ENCODE measurements around the gene PPIF.

PPIF gene

DNA sequence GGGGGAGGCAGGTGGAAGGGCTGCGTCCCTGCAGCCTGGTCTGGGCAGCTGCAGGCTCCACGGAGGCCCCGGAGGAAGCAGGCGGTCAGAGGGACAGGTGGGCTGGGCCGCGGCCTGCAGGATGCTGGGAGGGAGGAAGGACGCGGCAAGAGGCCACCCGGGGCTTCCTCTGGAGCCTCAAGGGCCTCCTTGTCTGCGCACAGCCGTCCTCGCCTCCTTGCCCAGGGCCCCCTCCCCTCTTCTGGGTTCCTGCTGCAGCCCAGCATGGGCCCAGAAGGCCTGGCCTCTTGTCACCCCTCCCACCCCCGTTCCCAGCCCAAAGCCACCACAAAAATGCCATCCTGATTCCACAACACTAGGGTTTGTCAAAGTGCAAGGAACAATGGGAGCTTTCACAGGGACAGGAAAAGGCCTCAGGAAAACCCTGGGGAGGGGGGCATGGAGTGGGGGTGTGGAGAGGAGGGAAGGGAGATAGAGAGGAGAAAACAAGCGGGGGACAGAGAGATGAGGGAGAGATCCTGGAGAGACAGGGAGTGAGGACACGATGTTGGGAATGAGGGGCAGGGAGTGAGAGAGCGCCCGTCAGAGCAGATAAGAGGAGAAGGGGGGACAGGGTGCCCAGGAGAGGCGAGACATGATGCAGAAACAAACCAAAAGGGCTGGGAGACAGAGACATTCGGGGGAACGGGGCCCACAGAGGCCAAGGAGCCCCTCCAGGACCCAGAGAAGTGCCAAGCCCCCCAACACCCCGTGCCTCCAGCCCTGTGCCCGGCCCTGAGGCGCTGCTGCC lies 56.4 kb downstream of the PPIF start:
- no peak for DNase-seq

DNA sequence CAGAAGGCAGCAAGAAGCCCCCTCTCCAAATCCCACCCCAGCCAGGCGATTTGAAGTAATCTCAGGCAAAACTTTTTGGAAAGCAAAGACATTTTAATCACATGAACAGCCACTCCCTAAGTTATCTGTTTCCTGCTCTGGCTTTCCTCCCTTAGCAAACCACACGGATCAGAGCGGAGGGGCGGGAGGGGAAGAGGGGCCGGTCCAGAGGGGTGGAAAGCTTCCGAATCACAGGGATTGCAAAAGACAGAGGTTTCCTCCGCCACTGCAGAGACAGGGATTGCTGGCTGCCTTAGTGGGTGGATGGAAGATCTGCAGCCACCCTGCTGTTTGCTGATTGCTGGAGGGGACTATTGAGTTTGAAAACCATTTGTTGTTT lies 57.0 kb downstream of the PPIF start:
- no peak for DNase-seq

DNA sequence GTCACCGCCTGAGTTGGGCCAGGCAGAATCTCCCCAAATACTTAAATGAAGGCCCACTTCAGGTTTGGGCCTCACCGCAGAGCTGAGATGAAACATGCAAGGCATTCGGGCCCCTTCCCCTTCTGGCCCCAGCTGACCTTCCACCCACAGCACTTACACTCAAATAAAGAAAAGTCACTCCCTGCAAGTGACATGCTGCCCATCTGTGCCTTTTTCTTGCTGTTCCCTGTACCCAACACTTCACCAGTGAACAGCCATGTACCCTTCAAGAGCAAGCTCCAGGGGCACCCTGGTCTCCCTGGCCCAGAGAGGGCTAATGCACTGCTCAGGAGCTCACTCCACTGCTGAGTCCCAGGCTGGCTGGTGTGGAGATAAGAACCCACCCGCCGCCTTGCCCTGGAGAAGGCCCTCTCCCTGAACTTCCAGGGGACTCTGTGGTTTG lies 57.4 kb downstream of the PPIF start:
- DNase-seq, result no peak

Data from NCI-H774 (cell line).